HG03520 (cell line): Measurements from ENCODE around the gene FGD5.
"Not testable (repeated sequence)": the region's sequence is repeated elsewhere in the genome, so short reads cannot be mapped to it uniquely, and the experiment has no call there.

ENCODE experiments used
- ATAC-seq: cut with Tn5 transposase; IDR thresholded peaks from one replicate; pipeline ENCODE4 v1.9.1; 2021; ENCODE audit warnings: mild to moderate bottlenecking, moderate library complexity; ENCODE audit not compliant: unreplicated experiment

FGD5 gene

GRCh38 chr3:14894085-14894484 lies 75.3 kb downstream of the FGD5 start:
- ATAC-seq = no peak

- ATAC-seq = no peak
Measured at GRCh38 chr3:14897266-14897665, 78.5 kb downstream of the FGD5 start.

- no peak for ATAC-seq
Measured at GRCh38 chr3:14898929-14899328, 80.2 kb downstream of the FGD5 start.

- no peak for ATAC-seq
Measured at GRCh38 chr3:14899993-14900618, 81.3 kb downstream of the FGD5 start.

GRCh38 chr3:14900881-14901873 lies 82.4 kb downstream of the FGD5 start:
- no peak for ATAC-seq

- ATAC-seq = no peak
Measured at GRCh38 chr3:14902719-14903118, 84.0 kb downstream of the FGD5 start.

GRCh38 chr3:14903501-14903900 lies 84.7 kb downstream of the FGD5 start:
- not testable (repeated sequence) for ATAC-seq

- ATAC-seq = no peak
Measured at GRCh38 chr3:14905055-14905657, 86.4 kb downstream of the FGD5 start.

GRCh38 chr3:14906355-14906971 lies 87.7 kb downstream of the FGD5 start:
- no peak for ATAC-seq

- no peak for ATAC-seq
Measured at GRCh38 chr3:14907043-14907966, 88.5 kb downstream of the FGD5 start.

GRCh38 chr3:14909250-14909649 lies 90.5 kb downstream of the FGD5 start:
- ATAC-seq = no peak

GRCh38 chr3:14911651-14912050 lies 92.9 kb downstream of the FGD5 start:
- no peak for ATAC-seq

- ATAC-seq = no peak
Measured at GRCh38 chr3:14913071-14913925, 94.5 kb downstream of the FGD5 start.

GRCh38 chr3:14913926-14914778 lies 95.4 kb downstream of the FGD5 start:
- no peak for ATAC-seq

GRCh38 chr3:14914779-14915117 lies 96.0 kb downstream of the FGD5 start:
- ATAC-seq = no peak

GRCh38 chr3:14915636-14916222 lies 97.0 kb downstream of the FGD5 start:
- no peak for ATAC-seq

- no peak for ATAC-seq
Measured at GRCh38 chr3:14918356-14918860, 99.6 kb downstream of the FGD5 start.

GRCh38 chr3:14920536-14920935 lies 101.8 kb downstream of the FGD5 start:
- no peak for ATAC-seq
